Stimulated activated CD4-positive, alpha-beta T cell treated with anti-CD3 and anti-CD28 coated beads, Interleukin-2, amount 100 ng/mL, for 4 hours (primary cell): ENCODE data around the gene SREK1IP1.
"Not testable (repeated sequence)": the region's sequence is repeated elsewhere in the genome, so short reads cannot be mapped to it uniquely, and the experiment has no call there.

Experiments used
- DNase-seq: peaks from one replicate; pipeline ENCODE4 v3.0.0-alpha.2; 2020; ENCODE audit warnings: low read depth

SREK1IP1 gene

GRCh38 chr5:64763948-64764503 lies 4.5 kb downstream of the SREK1IP1 start:
- DNase-seq, result no peak

GRCh38 chr5:64759960-64760660 lies 8.4 kb downstream of the SREK1IP1 start:
- no peak for DNase-seq

GRCh38 chr5:64758901-64759300 lies 9.6 kb downstream of the SREK1IP1 start:
- no peak for DNase-seq

GRCh38 chr5:64754066-64754465 lies 14.4 kb downstream of the SREK1IP1 start:
- DNase-seq, result no peak

- DNase-seq, result no peak
Measured at GRCh38 chr5:64749385-64749784, 19.1 kb downstream of the SREK1IP1 start.

GRCh38 chr5:64746446-64746845 lies 22.0 kb downstream of the SREK1IP1 start:
- DNase-seq, result no peak

GRCh38 chr5:64744914-64745313 lies 23.6 kb downstream of the SREK1IP1 start:
- DNase-seq, result no peak

- DNase-seq, result no peak
Measured at GRCh38 chr5:64742821-64743220, 25.7 kb downstream of the SREK1IP1 start.

- no peak for DNase-seq
Measured at GRCh38 chr5:64742411-64742810, 26.1 kb downstream of the SREK1IP1 start.

- DNase-seq, result no peak
Measured at GRCh38 chr5:64727150-64727549, 41.3 kb downstream of the SREK1IP1 start.

- no peak for DNase-seq
Measured at GRCh38 chr5:64722588-64722987, 45.9 kb downstream of the SREK1IP1 start.

GRCh38 chr5:64714495-64714894 lies 54.0 kb downstream of the SREK1IP1 start:
- DNase-seq, result not testable (repeated sequence)

GRCh38 chr5:64707191-64707590 lies 61.3 kb downstream of the SREK1IP1 start:
- DNase-seq, result no peak

GRCh38 chr5:64706074-64706473 lies 62.4 kb downstream of the SREK1IP1 start:
- not testable (repeated sequence) for DNase-seq

GRCh38 chr5:64700765-64701164 lies 67.7 kb downstream of the SREK1IP1 start:
- no peak for DNase-seq

- not testable (repeated sequence) for DNase-seq
Measured at GRCh38 chr5:64696414-64696813, 72.1 kb downstream of the SREK1IP1 start.

- DNase-seq, result no peak
Measured at GRCh38 chr5:64693636-64694035, 74.9 kb downstream of the SREK1IP1 start.

GRCh38 chr5:64691291-64691690 lies 77.2 kb downstream of the SREK1IP1 start:
- no peak for DNase-seq

- no peak for DNase-seq
Measured at GRCh38 chr5:64690417-64691151, 77.9 kb downstream of the SREK1IP1 start, which contains the start of gene SHISAL2B. Gene SHISAL2B (plus strand): TSS chr5:64690503. CDS start chr5:64690624, 121 bp downstream.

- DNase-seq, result no peak
Measured at GRCh38 chr5:64690104-64690416, 78.4 kb downstream of the SREK1IP1 start.

- DNase-seq, result no peak
Measured at GRCh38 chr5:64688965-64689364, 79.5 kb downstream of the SREK1IP1 start.

- no peak for DNase-seq
Measured at GRCh38 chr5:64688391-64688790, 80.1 kb downstream of the SREK1IP1 start.

GRCh38 chr5:64685866-64686265 lies 82.6 kb downstream of the SREK1IP1 start:
- DNase-seq, result no peak
